Activated CD4-positive, alpha-beta T cell treated with anti-CD3 and anti-CD28 coated beads, Interleukin-2, amount 10 ng/mL, durations not matched to agents 7 days and 5 days (primary cell): ENCODE results near the gene INTS7. TPM values are rescaled to one million over a fixed set of nuclear protein-coding genes. Genes with fewer than 3 reads are reported as not detected.
"Not testable (repeated sequence)": the region's sequence is repeated elsewhere in the genome, so short reads cannot be mapped to it uniquely, and the experiment has no call there.

Experiments used
- CTCF ChIA-PET: fragments of 350-600 bp; sonication (Branson Sonifier 250); formaldehyde crosslinking; loops from one replicate; lab custom pipeline; 2021; ENCODE audit warnings: antibody characterized with exemption; lab: Charles Lee
- POLR2A ChIA-PET: fragments of 350-600 bp; sonication (Branson Sonifier 250); formaldehyde crosslinking; loops from one replicate; lab custom pipeline; 2021; ENCODE audit warnings: antibody characterized with exemption; lab: Charles Lee
- DNase-seq: peaks from one replicate; pipeline ENCODE4 v3.0.0-alpha.2; 2020
- H3K27ac Mint-ChIP-seq: one replicate; pipeline ENCODE4 v1.8.0; 2021; ENCODE audit warnings: mild to moderate bottlenecking, moderate library complexity, mixed read lengths
- H3K27me3 Mint-ChIP-seq: one replicate; pipeline ENCODE4 v1.8.0; 2021; ENCODE audit warnings: mixed read lengths
- H3K36me3 Mint-ChIP-seq: one replicate; pipeline ENCODE4 v1.8.0; 2021; ENCODE audit warnings: low read depth, mixed read lengths
- H3K4me1 Mint-ChIP-seq: one replicate; pipeline ENCODE4 v1.8.0; 2021; ENCODE audit warnings: mixed read lengths
- H3K4me3 Mint-ChIP-seq: one replicate; pipeline ENCODE4 v1.8.0; 2021; ENCODE audit warnings: mild to moderate bottlenecking, moderate library complexity, mixed read lengths
- H3K9me3 Mint-ChIP-seq: one replicate; pipeline ENCODE4 v1.8.0; 2021; ENCODE audit warnings: mixed read lengths
- total RNA-seq, 2 experiments: library from RNA; stranded (reverse); gene quantifications; one replicate each; pipeline ENCODE4 v1.2.3, GENCODE V29; 2021

The INTS7 gene
- total RNA-seq, 2 experiments from 2014 or later: 29.9 to 34.8 TPM

GRCh38 chr1:212055333-212055732 lies 20.0 kb upstream of the INTS7 start:
- POLR2A ChIA-PET: no interaction called here
- no peak overlapping the region for H3K4me3 Mint-ChIP-seq

DNA sequence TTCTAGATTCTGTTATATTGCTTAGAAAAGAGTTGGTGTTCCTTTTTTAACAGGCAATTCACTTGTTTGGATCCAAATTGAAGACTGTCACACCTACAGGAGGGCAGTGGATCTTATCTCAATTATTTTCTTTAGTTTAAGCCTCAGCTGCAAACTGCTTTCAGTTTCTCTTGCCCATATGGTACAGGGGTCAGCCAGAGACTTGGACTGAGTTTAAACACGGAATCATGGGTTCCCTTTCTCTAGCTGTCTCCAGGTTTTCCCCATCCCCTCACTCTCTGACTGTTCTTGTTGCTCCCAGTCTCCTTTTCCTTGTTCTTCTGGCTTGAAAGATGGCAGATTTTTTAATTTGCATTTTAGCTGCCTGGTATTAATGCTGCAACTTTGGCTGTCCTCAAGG lies 18.6 kb upstream of the INTS7 start:
- ChIA-PET CTCF (interaction anchor here (0.7 to 1.0 kb wide), 3 partner anchors 15 to 163 kb away, joined by 3 to 4 read pairs (median 3); no protein-coding TSS in a partner anchor), POLR2A (no interaction called here)
- Mint-ChIP-seq H3K36me3 (peaks cover 89% of the 10 kb centered on the region), H3K9me3 (peaks cover 25% of the 10 kb centered on the region), H3K4me1 (peaks cover 5% of the 10 kb centered on the region), H3K27ac (no peak overlapping the region), H3K4me3 (no peak overlapping the region), H3K27me3 (no peaks in the 10 kb centered on the region)
- DNase-seq: no peak

More at GRCh38 chr1:212055333-212055732, 20.0 kb upstream of the INTS7 start:
- Mint-ChIP-seq H3K4me1 (peaks cover 5% of the 10 kb centered on the region), H3K27me3 (no peaks in the 10 kb centered on the region), H3K27ac (no peak overlapping the region), H3K36me3 (peaks cover 84% of the 10 kb centered on the region), H3K9me3 (peaks cover 25% of the 10 kb centered on the region)
- CTCF ChIA-PET: interaction anchor here (1.3 kb wide), 1 partner anchor 8 kb away, joined by 4 read pairs; no protein-coding TSS in a partner anchor
- DNase-seq: no peak

DNA sequence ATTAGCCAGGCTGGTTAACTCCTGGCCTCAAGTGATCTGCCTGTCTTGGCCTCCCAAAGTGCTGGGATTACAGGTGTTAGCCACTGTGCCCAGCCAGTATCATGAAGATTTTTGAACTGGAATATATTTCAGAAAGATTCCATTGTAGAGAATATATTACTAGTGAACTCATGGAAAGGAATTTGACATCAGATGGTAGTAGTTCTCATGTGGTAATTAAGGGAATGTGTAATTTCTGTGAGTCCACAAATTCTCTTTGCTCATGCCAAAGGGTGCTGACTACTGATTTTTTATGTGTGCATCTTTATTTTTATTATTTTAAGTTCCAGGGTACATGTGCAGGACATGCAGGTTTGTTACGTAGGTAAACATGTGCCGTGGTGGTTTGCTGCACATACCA lies 10.6 kb upstream of the INTS7 start:
- DNase-seq: no peak
- no peaks in the 10 kb centered on the region for H3K9me3 Mint-ChIP-seq
- no peak overlapping the region for H3K4me3 Mint-ChIP-seq
- ChIA-PET CTCF (no interaction called here), POLR2A (no interaction called here)
- peaks cover 61% of the 10 kb centered on the region for H3K36me3 Mint-ChIP-seq
- H3K27me3 Mint-ChIP-seq: no peaks in the 10 kb centered on the region
- peaks cover 19% of the 10 kb centered on the region for H3K4me1 Mint-ChIP-seq
- no peak overlapping the region for H3K27ac Mint-ChIP-seq

DNA sequence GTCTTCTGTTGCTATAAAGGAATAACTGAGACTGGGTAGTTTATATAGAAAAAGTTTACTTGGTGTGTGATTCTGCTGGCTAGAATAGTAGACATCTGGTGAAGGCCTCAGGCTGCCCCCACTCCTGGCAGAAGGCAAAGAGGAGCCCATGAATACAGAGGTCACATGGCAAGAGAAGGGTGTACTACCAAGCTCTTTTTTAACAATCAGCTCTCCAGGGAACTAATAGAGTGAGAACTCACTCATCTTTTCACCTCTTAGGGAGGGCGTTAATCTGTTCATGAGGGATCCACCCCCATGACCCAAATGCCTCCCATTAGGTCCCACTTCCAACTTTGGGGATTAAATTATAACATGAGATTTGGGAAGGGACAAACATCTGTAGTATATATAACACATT lies 9.5 kb upstream of the INTS7 start:
- Mint-ChIP-seq H3K4me3 (no peak overlapping the region), H3K9me3 (no peaks in the 10 kb centered on the region), H3K27ac (no peak overlapping the region), H3K36me3 (peaks cover 56% of the 10 kb centered on the region), H3K27me3 (no peaks in the 10 kb centered on the region), H3K4me1 (peaks cover 26% of the 10 kb centered on the region)
- ChIA-PET CTCF (interaction anchor here (2.8 kb wide), 1 partner anchor 10 kb away, joined by 11 read pairs; the partner anchor contains the start of genes DTL and INTS7), POLR2A (no interaction called here)
- no peak for DNase-seq

GRCh38 chr1:212042436-212042835 lies 7.1 kb upstream of the INTS7 start:
- CTCF ChIA-PET: no interaction called here
- Mint-ChIP-seq H3K36me3 (peaks cover 51% of the 10 kb centered on the region), H3K27me3 (no peaks in the 10 kb centered on the region), H3K4me3 (no peak overlapping the region), H3K9me3 (no peaks in the 10 kb centered on the region), H3K27ac (no peak overlapping the region), H3K4me1 (peaks cover 45% of the 10 kb centered on the region)
- POLR2A ChIA-PET: no interaction called here
- no peak for DNase-seq

DNA sequence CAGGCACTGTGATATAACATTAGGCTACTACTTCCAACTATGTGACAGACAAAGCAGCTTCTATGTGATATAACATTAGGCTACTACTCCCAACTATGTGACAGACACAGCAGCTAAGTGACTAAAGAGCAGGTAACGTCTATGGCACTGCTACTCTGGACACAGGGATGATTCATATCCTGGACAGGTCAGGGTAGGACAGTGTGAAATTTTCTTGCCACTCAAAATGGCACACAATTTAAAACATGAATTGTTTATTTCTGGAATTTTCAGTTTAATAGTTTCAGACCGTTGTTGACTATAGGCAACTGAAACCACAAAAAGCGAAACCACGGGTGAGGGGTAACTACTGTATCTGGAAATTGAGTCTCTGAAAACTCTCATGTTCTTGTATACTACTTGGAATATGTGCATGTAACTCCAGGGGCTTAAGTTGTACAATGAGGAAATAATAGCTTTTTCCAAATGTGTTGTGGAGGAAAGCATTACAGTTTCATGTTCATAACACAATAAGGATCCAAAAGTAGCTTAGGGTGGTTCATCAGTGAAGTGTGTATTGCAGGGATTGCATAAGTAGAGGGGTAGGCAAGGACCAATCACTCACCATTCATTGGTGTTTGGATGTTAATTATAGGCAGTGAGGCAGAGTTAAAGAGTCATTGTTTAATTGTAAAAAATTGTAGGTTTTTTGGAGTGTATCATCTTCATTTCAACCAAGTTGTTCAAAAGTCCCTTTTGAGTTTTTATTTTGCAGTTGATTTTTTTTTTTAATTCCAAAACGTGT lies 5.5 kb upstream of the INTS7 start:
- Mint-ChIP-seq H3K27me3 (no peaks in the 10 kb centered on the region), H3K36me3 (peaks cover 42% of the 10 kb centered on the region), H3K4me1 (peaks cover 50% of the 10 kb centered on the region), H3K9me3 (no peaks in the 10 kb centered on the region), H3K4me3 (peak overlapping the region; percentile 21), H3K27ac (peak overlapping the region; percentile 37)
- ChIA-PET CTCF (interaction anchor here (0.5 to 1.7 kb wide), 3 partner anchors 12 to 415 kb away, joined by 4 to 6 read pairs (median 4); no protein-coding TSS in a partner anchor), POLR2A (no interaction called here)
- DNase-seq: no peak

DNA sequence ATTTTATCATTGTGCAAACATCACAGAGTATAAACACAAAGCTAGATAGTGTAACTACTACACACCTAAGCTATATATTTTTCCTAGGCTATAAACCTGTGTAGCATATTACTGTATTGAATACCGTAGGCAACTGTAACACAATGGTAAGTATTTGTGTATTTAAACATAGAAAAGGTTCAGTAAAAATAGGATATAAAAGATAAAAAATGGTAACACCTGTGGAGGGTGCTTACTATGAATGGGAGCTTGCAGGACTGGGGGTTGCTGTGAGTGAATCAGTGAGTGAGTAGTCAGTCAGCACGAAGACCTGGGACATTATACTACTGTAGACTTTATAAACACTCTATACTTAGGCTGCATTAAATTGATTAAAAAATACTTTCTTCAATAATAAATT lies 4.3 kb upstream of the INTS7 start:
- ChIA-PET CTCF (interaction anchor here (1.0 to 1.7 kb wide), 3 partner anchors 11 to 416 kb away, joined by 4 to 6 read pairs (median 5); no protein-coding TSS in a partner anchor), POLR2A (no interaction called here)
- H3K9me3 Mint-ChIP-seq: no peaks in the 10 kb centered on the region
- H3K27ac Mint-ChIP-seq: no peak overlapping the region
- peak overlapping the region; percentile 21 for H3K4me3 Mint-ChIP-seq
- peaks cover 43% of the 10 kb centered on the region for H3K4me1 Mint-ChIP-seq
- H3K36me3 Mint-ChIP-seq: peaks cover 33% of the 10 kb centered on the region
- no peaks in the 10 kb centered on the region for H3K27me3 Mint-ChIP-seq
- no peak for DNase-seq

DNA sequence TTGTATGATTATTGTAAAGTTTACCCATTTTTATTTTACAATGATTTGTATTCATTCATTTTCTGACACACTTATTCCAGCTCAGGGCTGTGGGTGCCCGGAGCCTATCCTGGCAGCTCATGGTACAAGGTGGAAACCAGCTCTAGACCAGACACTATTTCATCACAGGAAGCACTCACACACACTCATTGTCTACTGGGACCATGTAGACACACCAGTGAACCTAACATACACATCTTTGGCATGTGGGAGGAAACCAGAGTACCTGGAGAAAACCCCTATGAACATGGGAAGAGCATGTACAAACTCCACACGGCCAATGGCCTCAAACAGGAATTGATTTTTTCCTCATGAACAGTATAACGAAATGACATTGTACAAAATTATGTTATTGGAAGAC lies 2.5 kb upstream of the INTS7 start:
- Mint-ChIP-seq H3K9me3 (no peaks in the 10 kb centered on the region), H3K4me3 (peak overlapping the region; percentile 94), H3K36me3 (peaks cover 36% of the 10 kb centered on the region), H3K4me1 (peaks cover 56% of the 10 kb centered on the region), H3K27me3 (no peaks in the 10 kb centered on the region), H3K27ac (no peak overlapping the region)
- POLR2A ChIA-PET: no interaction called here
- CTCF ChIA-PET: interaction anchor here (0.6 to 1.2 kb wide), 2 partner anchors 16 to 25 kb away, joined by 3 to 4 read pairs; no protein-coding TSS in a partner anchor
- DNase-seq: no peak

GRCh38 chr1:212035835-212036605 lies 663 bp upstream of the INTS7 start:
- H3K4me1 Mint-ChIP-seq: peaks cover 65% of the 10 kb centered on the region
- no peak for DNase-seq
- H3K4me3 Mint-ChIP-seq: peak overlapping the region; percentile 94
- no peaks in the 10 kb centered on the region for H3K27me3 Mint-ChIP-seq
- H3K9me3 Mint-ChIP-seq: no peaks in the 10 kb centered on the region
- ChIA-PET POLR2A (interaction anchor here (0.6 to 1.9 kb wide), 3 partner anchors 8 to 396 kb away, joined by 3 to 8 read pairs (median 4); partner anchors contain the start of gene NENF), CTCF (interaction anchor here (0.7 to 2.9 kb wide), 36 partner anchors 8 to 717 kb away, joined by 3 to 16 read pairs (median 4); partner anchors contain the start of gene PPP2R5A)
- H3K36me3 Mint-ChIP-seq: peaks cover 44% of the 10 kb centered on the region
- H3K27ac Mint-ChIP-seq: peak overlapping the region; percentile 97

- Mint-ChIP-seq H3K4me3 (peak overlapping the region; percentile 94), H3K9me3 (no peaks in the 10 kb centered on the region), H3K4me1 (peaks cover 65% of the 10 kb centered on the region), H3K36me3 (peaks cover 42% of the 10 kb centered on the region), H3K27me3 (no peaks in the 10 kb centered on the region), H3K27ac (peak overlapping the region; percentile 97)
- POLR2A ChIA-PET: interaction anchor here (1.9 kb wide), 1 partner anchor 354 kb away, joined by 8 read pairs; no protein-coding TSS in a partner anchor
- CTCF ChIA-PET: interaction anchor here (0.7 to 2.9 kb wide), 26 partner anchors 8 to 423 kb away, joined by 3 to 16 read pairs (median 6); partner anchors contain the start of gene PPP2R5A
- DNase-seq: peak; percentile 20
Observed at GRCh38 chr1:212034516-212035122, 738 bp downstream of the INTS7 start.

DNA sequence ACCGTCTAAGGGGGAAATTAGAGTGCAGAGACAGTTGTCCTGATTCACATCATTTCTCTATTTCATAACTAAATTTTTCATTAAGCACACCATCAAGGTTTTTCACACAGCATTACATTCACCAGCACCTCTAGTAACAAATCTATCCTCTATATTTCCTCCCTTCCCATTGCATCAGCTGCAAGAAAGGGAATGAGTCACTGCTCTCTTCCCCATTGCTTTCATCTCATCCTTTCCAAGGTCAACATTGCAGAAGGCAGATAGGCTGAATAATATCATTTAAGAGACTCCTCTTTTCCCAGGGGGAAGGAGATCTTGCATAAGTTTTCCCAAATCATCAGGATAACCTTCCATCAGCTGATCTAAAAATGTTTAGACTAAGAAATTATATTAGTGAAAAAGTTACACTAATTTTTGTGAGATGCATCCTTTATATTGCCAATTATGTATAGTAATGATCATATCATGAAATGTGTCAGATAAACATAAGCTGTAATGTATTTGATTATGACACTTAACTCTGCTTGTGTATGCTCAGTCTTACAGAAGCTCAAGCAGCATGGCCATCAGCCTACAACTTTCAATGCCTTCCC lies 4.3 kb downstream of the INTS7 start:
- Mint-ChIP-seq H3K4me3 (no peak overlapping the region), H3K27ac (no peak overlapping the region), H3K27me3 (no peaks in the 10 kb centered on the region), H3K36me3 (peaks cover 31% of the 10 kb centered on the region), H3K9me3 (no peaks in the 10 kb centered on the region), H3K4me1 (peaks cover 45% of the 10 kb centered on the region)
- DNase-seq: no peak
- ChIA-PET CTCF (interaction anchor here (0.6 kb wide), 1 partner anchor 11 kb away, joined by 3 read pairs; no protein-coding TSS in a partner anchor), POLR2A (no interaction called here)

GRCh38 chr1:212027727-212028126 lies 7.6 kb downstream of the INTS7 start:
- peaks cover 44% of the 10 kb centered on the region for H3K36me3 Mint-ChIP-seq
- POLR2A ChIA-PET, H3K4me3 Mint-ChIP-seq, H3K27ac Mint-ChIP-seq, DNase-seq, H3K9me3 Mint-ChIP-seq, H3K27me3 Mint-ChIP-seq: not testable (repeated sequence)
- H3K4me1 Mint-ChIP-seq: peaks cover 30% of the 10 kb centered on the region
- CTCF ChIA-PET: interaction anchor here (2.3 kb wide), 1 partner anchor 7 kb away, joined by 13 read pairs; the partner anchor contains the start of genes DTL and INTS7
